Activated effector memory CD4-positive, alpha-beta T cell treated with anti-CD3 and anti-CD28 coated beads, Interleukin-2, amount 50 U/mL, for 16 hours (primary cell): Measurements from ENCODE around the gene RBM23.
"Not testable (repeated sequence)": the region's sequence is repeated elsewhere in the genome, so short reads cannot be mapped to it uniquely, and the experiment has no call there.

Source experiments
- DNase-seq: peaks from one replicate; pipeline ENCODE4 v3.0.0-alpha.2; 2020

Gene RBM23

GRCh38 chr14:22915886-22916521 is 2.9 kb downstream of the RBM23 start:
- no peak for DNase-seq

GRCh38 chr14:22914836-22915235 is 4.1 kb downstream of the RBM23 start:
- DNase-seq, result not testable (repeated sequence)

- no peak for DNase-seq
Measured at GRCh38 chr14:22910916-22911315, 8.0 kb downstream of the RBM23 start.

GRCh38 chr14:22908601-22909000 is 10.3 kb downstream of the RBM23 start:
- DNase-seq, result no peak

- DNase-seq, result no peak
Measured at GRCh38 chr14:22907429-22907828, 11.5 kb downstream of the RBM23 start.

GRCh38 chr14:22906073-22906472 is 12.9 kb downstream of the RBM23 start:
- no peak for DNase-seq

- DNase-seq, result no peak
Measured at GRCh38 chr14:22905627-22906026, 13.3 kb downstream of the RBM23 start.

- no peak for DNase-seq
Measured at GRCh38 chr14:22903742-22904087, 15.2 kb downstream of the RBM23 start.

- no peak for DNase-seq
Measured at GRCh38 chr14:22901799-22902198, 17.1 kb downstream of the RBM23 start.

- DNase-seq, result no peak
Measured at GRCh38 chr14:22900081-22900799, 18.7 kb downstream of the RBM23 start.

GRCh38 chr14:22898302-22899090 is 20.5 kb downstream of the RBM23 start:
- no peak for DNase-seq

- DNase-seq, result no peak
Measured at GRCh38 chr14:22897357-22897756, 21.6 kb downstream of the RBM23 start.

- DNase-seq, result no peak
Measured at GRCh38 chr14:22896760-22897159, 22.2 kb downstream of the RBM23 start.

GRCh38 chr14:22896356-22896755 is 22.6 kb downstream of the RBM23 start:
- DNase-seq, result no peak

GRCh38 chr14:22895402-22895801 is 23.5 kb downstream of the RBM23 start:
- no peak for DNase-seq

GRCh38 chr14:22893706-22894105 is 25.2 kb downstream of the RBM23 start:
- DNase-seq, result no peak

GRCh38 chr14:22892488-22892887 is 26.5 kb downstream of the RBM23 start:
- no peak for DNase-seq

- no peak for DNase-seq
Measured at GRCh38 chr14:22890416-22890815, 28.5 kb downstream of the RBM23 start.

- DNase-seq, result no peak
Measured at GRCh38 chr14:22888662-22889061, 30.3 kb downstream of the RBM23 start.

- peak; percentile 85 for DNase-seq
Measured at GRCh38 chr14:22887990-22888378, 31.0 kb downstream of the RBM23 start.

- peak; percentile 76 for DNase-seq
Measured at GRCh38 chr14:22887260-22887989, 31.5 kb downstream of the RBM23 start.

GRCh38 chr14:22886500-22887259 is 32.3 kb downstream of the RBM23 start:
- peak; percentile 92 for DNase-seq

GRCh38 chr14:22885975-22886374 is 33.0 kb downstream of the RBM23 start:
- DNase-seq, result no peak
